GF-D8 (cell line): Measurements from ENCODE around the gene KRTAP12-2.
"Not testable (repeated sequence)": the region's sequence is repeated elsewhere in the genome, so short reads cannot be mapped to it uniquely, and the experiment has no call there.

Experiments used
- DNase-seq: peaks from one replicate; lab custom pipeline; 2025; lab: John Stamatoyannopoulos, UW

KRTAP12-2 gene

GRCh38 chr21:44702111-44702972, 35.6 kb upstream of the KRTAP12-2 start:
- DNase-seq = no peak

- no peak for DNase-seq
Observed at GRCh38 chr21:44701541-44701940, 34.8 kb upstream of the KRTAP12-2 start.

GRCh38 chr21:44701023-44701400, 34.3 kb upstream of the KRTAP12-2 start:
- DNase-seq = no peak

GRCh38 chr21:44700101-44701022, 33.6 kb upstream of the KRTAP12-2 start:
- DNase-seq = no peak

- DNase-seq = no peak
Observed at GRCh38 chr21:44699502-44700001, 32.8 kb upstream of the KRTAP12-2 start.

GRCh38 chr21:44697811-44698734, 31.3 kb upstream of the KRTAP12-2 start:
- no peak for DNase-seq

GRCh38 chr21:44697172-44697810, 30.6 kb upstream of the KRTAP12-2 start, which contains the start of gene KRTAP10-12:
TSS of gene KRTAP10-12 (plus strand) at chr21:44697172. CDS start at chr21:44697202, 30 bp downstream.
- DNase-seq = not testable (repeated sequence)

- DNase-seq = no peak
Observed at GRCh38 chr21:44696572-44696971, 29.8 kb upstream of the KRTAP12-2 start.

- DNase-seq = no peak
Observed at GRCh38 chr21:44695641-44696040, 28.9 kb upstream of the KRTAP12-2 start.

GRCh38 chr21:44695184-44695583, 28.5 kb upstream of the KRTAP12-2 start:
- DNase-seq = no peak

GRCh38 chr21:44694776-44695175, 28.0 kb upstream of the KRTAP12-2 start:
- no peak for DNase-seq

- no peak for DNase-seq
Observed at GRCh38 chr21:44692798-44693512, 26.2 kb upstream of the KRTAP12-2 start.

- DNase-seq = no peak
Observed at GRCh38 chr21:44691686-44692085, 25.0 kb upstream of the KRTAP12-2 start.

GRCh38 chr21:44689740-44690139, 23.0 kb upstream of the KRTAP12-2 start:
- DNase-seq = not testable (repeated sequence)

- DNase-seq = no peak
Observed at GRCh38 chr21:44687671-44688070, 20.9 kb upstream of the KRTAP12-2 start.

- DNase-seq = no peak
Observed at GRCh38 chr21:44686843-44687561, 20.3 kb upstream of the KRTAP12-2 start.

GRCh38 chr21:44686000-44686781, 19.5 kb upstream of the KRTAP12-2 start:
- DNase-seq = no peak

- DNase-seq = not testable (repeated sequence)
Observed at GRCh38 chr21:44685050-44685449, 18.3 kb upstream of the KRTAP12-2 start.

- no peak for DNase-seq
Observed at GRCh38 chr21:44684483-44684882, 17.8 kb upstream of the KRTAP12-2 start.
